Measurements from ENCODE around the gene CD7.
A peak's percentile ranks its signal among the peaks of the same experiment; 100 is the strongest.

CD7 gene

DNA sequence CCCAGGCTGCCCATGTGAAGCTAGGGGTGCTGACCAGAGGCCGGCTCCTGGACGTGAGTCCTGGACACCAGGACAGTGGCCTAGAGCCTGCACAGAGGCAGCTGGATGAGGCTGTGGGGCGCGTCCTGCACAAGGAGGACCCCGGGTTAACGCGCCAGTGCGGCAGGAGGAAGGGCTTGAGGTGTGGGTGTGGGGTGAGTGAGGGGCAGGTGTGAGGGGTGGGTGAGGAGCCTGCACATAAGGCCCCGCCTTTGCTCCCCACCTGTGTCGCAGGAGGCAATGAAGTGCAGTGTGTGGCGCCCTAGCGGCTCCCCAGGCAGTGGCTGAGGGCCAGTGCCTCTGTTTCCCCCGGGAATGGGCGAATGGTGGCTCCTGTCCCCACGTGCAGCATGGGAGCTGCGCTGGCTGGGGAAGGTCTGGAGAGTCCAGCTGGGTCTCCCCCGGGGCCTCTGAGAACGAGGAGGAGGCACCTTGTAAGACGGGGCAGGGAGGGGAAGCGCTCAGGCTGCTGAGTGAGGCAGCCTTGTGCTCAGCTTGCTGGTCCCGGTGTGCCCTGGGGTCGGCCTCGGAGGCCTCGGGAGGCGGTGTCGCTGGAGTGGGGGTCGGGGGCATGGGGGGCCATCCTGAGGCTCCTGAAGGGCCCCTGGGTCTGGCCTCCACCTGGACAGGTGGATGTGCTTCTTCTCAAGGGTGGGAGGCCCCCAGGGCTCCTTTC, 3.2 kb downstream of the CD7 start:
- no peak for DNase-seq

DNA sequence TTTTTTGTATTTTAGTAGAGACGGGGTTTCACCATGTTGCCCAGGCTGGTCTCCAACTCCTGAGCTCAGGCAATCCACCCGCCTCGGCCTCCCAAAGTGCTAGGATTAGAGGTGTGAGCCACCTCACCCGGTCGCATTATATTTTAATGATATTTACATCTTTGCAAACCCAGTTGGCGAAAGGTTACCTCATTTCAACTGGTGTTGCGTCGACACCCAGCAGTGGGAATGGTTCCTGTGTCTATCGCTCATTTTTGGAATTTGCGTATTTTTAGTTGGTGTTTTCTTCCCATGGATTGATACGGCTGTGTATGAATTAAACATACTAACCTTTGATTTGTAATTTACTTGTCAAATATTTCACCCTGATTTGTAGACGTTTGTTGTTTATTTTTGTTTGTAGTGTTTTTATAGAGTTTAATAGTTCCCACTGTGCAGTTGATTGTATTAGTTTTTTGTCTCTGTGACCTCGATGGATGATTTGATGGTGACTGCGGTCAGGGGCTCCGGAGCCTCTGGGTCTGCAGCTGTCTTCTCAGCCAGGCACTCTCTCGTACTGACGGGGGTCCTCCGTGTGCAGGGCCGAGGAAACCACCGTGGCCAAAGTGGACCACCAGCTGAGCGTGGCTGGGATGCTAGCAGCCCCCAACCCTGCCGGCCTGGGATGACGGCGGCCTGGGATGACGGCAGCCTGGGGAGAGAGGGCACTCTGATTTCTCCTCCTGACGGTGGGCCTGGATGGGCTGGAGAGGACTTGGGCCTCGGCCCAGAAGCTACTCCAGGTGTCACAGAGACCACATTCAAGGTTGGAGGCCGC, 4.0 kb downstream of the CD7 start:
- no peak for DNase-seq

DNA sequence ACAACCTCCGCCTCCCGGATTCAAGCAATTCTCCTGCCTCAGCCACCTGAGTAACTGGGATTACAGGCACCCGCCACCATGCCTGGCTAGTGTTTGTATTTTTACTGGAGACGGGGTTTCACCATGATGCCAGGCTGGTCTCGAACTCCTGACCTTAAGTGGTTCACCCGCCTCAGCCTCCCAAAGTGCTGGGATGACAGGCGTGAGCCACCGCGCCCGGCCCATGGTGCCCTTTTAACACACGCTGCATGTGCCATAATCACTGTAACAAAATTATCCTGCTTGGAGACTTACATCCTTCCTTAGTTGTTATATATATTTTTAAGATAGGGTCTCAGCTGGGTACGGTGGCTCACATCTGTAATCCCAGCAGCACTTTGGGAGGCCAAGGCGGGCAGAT, 5.4 kb downstream of the CD7 start:
- no peak for DNase-seq

DNA sequence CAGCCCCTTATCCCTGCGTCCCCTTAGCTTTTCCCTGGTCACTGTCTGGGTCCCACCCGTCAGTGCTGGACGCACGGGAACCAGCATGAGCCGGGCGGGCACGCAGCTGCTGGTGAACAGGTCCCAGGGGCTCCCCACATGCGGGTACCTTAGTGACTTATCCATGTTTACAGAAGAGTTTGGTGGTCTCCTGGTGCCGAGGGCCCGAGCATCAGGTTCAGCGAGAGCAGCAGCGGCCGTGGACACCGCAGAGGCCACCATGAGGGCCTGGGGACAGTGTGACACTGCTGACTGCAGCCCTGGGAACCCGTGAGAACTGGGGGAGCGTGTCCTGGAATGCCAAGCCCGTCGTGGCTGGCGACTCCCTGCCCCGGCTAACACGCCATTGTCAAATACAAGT, 6.5 kb downstream of the CD7 start:
- no peak for DNase-seq

DNA sequence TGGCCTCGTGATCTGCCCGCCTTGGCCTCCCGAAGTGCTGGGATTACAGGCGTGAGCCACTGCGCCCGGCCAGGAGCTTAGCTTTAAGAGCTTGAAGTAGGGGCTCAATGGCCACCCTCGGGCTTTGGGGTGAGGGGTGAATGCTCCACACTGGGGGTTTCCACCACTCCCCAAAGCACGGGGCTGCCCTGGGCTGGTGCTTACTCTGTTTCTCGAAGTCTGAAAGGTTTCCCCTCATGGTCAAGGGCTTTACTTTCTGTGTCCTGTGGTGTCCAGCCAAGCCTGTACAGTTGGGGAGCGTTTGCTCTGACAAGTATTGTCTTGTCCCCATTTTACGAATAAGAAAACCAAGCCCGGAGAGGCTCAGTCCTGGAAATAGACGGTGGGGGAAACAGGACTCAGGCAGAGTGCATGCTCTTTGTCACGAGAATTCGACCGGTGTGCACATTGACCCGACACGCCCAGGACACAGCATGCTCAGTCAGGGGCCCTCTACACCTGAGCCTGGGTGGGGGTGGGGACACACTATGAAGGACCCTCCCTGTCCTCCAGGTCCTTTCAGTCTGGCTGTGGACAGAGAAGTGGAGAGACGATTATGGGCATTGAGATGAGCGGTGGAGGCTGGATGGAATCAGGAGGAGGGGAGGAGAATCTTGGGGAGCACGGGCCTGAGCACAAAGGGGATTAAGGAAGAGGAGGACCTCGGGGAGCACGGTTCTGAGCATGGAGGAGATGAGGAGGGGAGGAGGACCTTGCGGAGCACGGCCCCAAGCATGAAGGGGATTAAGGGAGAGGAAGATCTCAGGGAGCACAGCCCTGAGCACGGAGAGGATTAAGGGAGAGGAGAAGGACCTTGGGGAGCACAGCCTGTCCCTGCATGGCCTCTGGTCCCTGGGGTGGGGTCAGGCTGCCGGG, 7.5 kb downstream of the CD7 start:
- DNase-seq, result no peak

DNA sequence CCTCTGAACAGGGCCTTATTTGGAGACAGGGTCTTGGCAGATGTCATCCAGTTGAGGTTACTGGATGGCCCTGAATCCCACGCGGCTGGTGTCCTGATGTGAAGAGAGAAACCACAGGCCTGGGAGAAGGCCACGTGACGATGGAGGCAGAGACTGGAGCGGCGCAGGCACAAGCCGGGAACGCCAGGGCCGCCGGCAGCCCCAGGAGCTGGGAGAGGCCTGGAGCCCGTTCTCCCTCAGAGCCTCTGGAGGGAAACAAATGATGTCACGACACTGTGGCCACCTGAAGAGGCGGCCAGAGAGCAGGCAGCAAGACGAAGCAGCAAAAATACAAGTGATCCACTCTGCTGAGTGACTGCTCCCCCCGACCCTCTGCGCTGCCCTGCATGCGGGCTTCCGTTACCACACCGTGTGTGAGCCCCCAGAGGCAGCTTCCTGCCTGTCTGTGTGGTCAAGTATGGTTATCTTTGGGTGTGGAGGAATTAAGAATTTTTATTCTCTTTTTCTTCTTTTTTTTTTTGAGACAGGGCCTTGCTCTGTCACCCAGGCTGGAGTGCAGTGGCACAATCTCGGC, 11.6 kb downstream of the CD7 start:
- no peak for DNase-seq

DNA sequence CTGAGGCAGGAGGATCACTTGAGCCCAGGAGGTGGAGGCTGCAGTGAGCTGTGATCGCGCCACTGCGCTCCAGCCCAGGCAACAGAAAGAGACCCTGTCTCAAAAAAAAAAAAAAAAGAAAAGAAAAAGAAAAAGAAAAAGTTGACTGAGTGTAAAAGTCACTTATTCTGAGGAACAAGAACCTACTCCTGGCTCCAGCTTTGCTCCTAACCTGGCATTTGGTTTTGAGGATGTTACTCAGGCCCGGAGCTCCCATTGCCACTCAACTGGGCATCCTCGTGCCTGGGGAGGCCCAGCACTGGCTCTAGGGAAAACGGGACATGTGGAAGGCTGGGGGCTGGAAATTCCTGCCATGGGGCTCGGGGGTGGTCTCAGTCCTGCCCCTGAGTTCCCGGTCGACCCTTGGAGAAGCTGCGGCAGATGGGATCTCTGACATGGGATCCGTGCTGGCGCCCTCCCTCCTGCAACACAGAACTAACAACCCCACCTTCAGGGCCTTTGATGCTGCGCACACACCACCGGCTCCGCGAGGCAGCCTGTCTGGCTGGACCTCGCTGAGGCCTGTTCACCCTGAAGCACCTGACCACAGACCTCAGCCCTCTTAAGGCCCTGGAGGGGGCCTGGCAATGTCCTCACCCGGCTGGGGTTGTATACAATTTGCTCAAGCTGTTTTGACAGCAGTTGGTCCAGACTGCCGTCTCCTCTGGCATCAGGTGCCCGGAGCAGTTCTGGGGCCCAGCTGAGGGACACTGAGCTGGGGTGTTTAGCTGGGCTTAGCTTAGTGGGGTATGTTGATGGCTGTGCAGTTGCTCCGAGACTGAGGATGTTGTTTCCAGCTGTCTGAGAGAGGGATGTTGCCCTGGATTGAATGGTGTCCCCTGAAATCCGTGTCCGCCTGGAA, 12.3 kb downstream of the CD7 start:
- no peak for DNase-seq

DNA sequence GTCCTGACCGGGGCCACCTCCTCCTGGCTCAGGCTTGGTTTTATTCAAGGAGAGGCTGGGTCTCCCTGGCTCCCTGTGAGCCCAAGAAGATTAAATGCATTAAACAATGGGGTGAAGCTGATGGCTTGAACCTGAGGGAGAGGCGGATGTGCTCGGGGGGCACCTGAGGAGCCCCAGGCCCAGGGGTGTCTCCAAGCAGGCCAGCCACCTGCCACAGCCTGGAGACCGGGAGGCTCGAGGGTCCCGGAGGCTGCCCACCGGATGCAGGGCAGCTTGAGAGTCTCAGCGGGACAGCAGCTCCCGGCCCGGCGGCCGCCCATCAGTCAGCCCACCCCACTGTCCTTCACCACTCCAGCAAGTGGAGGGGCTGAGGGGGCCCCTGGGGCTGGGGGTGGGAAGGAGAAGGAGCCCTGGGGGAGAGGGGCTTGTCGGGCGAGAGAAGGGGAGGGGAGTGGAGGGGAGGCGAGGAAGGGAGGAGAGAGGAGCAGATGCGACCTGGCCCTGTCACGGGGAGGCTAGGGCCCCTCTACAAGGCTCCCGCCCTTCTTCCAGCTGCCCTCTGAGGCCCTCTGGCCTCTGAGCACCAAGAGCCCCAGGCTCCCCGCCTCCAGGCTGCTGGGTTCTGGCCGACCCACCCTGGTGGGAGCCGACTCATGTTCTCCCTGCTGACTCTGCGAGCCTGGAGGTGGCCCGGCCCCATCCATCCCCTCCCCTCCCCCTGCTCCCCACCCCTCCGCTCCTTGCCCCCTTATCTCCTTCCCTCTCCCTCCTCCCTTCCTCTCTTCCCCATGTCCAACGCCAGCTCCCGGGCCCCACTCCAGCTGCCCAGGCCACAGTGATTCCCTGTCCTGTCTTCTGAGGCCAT, 13.2 kb downstream of the CD7 start:
- DNase-seq, result no peak

DNA sequence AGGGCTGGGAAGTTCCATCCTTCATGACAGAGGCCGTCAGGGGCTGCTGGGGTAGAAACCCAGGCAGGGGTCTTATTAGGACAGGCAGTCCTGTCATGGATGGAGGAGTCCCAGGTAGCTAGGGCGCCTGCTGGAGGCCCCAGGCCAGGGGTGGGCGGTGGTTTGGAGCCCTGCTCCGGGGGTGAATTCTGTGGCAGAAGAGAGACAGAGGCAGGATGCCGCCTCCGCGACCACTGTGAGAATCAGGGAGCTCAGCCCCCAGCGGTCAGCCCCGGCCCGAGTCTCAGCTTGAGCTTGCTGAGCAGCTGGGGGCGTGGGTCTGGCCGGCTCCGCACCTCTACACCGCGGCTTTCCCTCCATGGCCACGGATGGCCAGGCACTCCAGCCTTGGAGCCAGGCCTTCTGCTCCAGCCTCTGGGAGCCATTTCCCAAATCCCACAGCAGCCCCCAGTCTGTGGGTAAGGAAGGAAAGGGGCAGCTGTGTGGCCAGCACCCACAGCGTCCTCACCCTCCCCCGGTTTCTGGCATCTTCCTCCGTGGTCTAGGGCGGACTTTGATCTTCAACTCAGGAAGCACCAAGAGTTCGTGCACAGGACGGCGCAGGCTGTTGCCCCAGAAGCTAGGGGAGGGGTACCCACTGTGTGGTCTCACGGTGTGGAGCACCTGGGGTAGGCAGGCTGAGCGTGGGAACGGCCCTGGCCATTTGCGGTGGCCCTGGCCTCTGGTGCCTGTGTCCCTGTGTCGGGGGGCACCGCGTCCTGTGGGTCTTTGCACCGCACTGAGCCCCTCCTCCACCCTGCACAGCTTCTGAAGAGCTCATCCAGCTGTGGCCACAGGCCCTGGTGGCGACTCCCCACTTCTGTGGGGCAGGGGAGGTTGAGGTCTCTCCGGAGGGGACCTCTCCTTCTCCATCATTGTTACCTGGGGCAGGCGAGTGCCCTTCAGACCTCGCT, 14.1 kb downstream of the CD7 start:
- no peak for DNase-seq

DNA sequence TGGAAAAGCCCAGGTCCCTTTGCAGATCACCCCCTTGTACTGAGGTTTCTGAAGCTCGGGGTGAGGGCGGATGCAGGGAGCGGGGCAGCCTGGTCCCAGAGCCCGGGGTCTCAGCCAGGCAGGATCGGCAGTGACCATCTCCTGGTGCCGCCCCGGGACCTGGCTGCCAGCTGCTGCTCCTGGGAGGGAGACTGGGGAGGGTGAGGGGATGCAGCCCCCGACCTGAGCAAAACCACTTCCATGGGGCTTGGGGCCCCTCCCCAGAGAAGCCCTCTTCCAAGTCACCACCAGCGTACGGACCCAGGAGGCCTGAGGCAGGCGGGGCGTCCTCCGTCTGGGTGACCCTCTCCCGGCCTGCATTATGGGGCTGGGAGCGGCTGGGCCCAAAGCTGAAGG, 14.8 kb downstream of the CD7 start:
- no peak for DNase-seq

DNA sequence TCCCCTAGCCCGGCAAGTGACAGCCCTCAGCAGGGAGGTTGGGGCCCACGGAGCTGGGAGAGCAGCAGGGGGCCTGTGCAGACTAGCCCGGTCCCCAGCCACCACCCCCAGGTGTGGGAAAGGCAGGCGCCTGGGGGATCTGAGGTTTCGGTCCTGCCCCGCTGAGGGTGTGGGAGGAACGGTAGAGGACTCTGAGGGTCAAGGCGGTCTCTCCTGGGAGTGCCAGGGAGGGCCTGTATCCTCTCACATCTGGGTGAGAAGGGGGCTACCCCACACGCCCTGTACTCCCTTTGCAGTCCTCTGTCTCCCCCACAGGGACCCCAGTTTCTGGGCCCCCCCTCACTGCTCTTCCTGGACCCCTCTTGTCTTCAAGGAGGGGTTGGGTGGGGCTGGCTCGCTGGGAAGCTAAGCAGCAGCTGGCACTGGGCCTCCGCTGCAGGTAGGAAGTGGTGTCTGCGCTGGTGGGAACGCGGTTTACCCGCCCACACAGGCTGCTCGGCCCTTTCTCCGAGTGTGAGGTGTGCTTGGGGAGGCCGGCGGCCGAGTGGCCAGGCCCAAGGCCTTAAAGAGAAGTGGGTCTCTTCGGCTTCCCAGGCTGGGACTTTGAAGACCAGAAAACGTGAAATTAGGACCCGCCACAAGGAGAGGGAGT, 15.4 kb downstream of the CD7 start:
- DNase-seq, result no peak

DNA sequence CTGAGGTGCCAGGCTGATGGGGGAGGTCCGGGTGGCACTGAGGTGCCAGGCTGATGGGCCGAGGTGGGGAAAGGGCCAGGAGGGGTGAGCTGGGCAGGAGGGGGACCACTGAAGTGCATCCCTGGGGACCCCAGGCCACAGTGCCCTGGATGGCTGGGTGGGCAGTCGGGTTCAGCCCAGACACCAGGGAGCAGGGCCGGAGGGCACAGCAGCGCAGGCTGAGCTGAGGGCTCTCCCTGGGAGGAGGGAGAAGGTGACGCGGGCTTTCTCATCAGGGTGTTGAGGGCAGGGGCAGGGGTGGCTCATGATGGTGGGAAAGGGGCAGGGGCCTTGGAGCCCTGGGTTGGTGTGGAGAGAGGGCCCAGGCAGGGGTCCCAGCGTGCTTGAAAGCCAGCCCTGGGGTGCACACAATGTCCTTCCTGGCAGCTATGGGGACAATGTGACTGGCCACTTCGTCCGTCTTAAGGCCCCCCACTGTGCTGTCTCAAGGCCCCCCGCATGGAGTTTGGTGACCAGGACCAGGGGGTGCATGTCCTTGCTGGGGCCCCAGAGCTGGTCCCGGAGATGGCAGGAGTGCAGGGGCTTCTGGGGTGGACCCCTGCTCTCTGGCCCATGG, 16.0 kb downstream of the CD7 start:
- no peak for DNase-seq

DNA sequence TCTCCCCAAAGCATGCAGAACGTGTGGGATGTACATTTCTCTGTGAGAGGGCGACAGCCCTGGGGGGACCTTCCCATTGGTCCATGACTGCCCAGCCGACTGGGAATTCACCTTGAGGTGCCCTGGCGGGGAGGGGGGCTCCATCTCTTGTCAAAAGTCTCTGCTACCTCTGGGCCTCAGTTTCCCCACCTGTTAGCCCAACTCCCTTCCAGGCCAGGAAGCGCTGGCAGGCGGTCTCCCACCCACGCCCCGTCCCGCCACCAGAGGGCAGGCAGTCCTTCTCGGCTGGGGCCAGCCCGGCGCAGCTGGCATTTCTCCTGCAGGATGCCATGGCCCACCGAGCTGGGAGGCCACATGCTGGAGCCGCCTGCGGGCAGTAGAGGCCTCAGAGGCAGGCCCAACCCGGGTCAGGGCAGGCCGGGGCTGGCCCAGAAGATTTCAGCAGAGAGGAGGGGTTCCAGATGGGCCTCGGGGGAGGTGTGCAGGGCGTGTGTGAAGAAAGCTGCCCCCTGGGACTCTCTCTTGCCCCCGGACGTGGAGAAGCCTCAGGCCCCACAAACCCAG, 16.6 kb downstream of the CD7 start:
- peak in 1 of 2 experiments; percentile 71 for DNase-seq

DNA sequence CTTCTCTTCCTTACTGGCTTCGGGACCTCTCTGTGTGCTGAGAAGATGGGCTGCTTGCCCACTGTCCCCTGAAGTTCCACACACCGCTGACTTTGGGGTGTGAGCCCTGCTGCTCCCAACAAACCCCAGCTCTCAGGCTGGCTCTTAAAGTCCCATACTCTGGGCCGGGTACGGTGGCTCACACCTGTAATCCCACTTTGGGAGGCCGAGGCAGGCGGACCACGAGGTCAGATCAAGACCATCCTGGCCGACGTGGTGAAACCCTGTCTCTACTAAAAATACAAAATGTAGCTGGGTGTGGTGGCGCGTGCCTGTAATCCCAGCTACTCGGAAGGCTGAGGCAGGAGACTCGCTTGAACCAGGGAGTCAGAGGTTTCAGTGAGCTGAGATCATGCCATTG, 17.2 kb downstream of the CD7 start:
- no peak for DNase-seq

DNA sequence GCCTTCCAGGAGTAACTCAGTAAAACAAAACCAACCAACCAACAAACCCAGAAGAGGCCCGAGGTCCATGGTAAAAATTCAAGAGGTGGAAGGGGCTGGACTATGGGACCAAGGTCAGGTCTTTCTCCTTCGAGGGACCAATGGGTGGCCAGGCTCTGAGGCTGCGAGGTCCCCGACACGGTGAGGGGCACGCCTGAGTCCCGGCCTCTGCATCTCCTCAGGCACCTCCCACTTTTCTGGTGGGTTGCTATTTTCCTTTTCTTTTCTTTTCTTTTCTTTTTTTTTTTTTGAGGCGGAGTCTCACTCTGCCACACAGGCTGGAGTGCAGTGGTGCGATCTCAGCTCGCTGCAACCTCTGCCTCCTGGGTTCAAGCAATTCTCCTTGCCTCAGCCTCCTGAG, 18.0 kb downstream of the CD7 start:
- DNase-seq, result no peak

DNA sequence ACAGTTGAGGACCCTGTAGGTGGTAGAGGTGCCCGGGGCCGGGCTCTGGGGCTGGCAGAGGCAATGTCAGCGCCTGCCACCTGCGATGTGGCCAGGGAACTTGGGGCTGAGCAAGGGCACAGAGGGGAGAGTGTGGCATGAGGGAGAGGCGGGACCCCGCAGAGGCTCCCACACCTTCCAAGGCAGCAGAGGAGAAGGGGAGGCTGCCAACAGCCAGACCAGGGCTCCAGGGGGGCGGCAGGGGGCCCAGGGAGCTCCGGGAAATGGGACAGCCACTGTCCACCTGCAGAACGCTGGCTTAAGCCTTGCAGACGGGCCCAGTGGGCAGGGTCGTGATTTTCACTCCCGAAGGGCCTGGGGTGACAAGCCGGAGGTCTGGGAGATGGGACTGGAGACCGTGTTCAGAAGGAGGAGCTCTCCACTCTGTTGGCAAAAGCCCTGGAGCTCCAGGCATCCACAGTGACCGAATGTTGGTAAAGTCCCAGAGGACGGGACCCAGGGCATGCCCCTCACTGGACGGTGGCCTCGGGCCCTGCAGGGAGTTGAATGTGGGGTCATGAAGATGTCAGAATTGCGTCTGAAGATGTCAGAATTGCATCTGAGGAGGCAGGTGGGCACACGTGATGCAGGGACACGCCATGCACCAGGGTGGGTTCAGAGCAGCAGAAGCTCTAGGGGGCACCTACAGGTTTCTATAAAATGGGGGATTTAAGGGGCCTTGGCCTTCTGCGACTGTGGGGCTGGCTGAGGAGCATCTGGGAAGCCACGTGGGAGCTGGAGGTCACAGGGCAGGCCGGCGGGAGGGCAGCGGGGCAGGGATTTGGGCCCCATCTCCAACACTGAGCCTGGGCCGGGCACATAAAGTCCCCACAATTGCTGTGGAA, 18.6 kb downstream of the CD7 start:
- no peak for DNase-seq
